ENCODE measurements around the gene CYP46A1.

The CYP46A1 gene

DNA sequence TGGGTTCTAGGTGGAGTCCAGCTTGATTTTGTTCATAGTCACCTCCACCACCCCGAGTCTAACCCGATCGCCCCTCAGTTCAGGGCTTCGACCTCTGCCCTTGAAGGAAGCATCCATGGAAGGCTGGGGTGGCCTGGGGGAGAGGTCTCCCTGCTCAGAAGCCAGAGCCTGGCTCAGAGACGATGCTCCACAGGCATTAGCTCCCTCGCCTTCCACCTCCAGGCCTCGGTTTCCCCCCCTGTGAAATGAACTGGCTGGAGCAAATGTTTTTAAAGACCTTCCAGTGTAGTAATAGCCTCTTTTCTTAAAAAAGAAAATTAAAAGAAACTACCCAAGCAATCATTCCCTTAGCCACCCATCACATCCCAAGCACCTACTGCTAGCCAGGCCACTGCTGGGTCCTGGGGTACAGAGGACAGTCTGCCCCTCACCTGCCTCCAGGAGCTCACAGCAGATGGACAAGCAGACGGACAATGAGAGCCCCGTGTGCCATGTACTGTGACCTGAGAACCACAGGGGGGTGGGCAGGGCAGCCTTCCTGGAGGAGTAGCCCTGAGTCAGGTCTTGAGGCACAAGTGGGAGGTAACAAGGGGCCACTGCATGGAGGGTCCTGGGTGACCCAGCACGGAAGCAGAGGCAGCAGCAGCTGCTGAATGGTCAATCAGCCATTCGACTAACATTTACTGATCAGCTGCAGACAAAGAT lies 66.8 kb downstream of the CYP46A1 start:
- H3K4me3 ChIP-seq (ENCODE audit: low read depth, low read length) = no peak overlapping the region
- TF ChIP-seq, protein P1, sequence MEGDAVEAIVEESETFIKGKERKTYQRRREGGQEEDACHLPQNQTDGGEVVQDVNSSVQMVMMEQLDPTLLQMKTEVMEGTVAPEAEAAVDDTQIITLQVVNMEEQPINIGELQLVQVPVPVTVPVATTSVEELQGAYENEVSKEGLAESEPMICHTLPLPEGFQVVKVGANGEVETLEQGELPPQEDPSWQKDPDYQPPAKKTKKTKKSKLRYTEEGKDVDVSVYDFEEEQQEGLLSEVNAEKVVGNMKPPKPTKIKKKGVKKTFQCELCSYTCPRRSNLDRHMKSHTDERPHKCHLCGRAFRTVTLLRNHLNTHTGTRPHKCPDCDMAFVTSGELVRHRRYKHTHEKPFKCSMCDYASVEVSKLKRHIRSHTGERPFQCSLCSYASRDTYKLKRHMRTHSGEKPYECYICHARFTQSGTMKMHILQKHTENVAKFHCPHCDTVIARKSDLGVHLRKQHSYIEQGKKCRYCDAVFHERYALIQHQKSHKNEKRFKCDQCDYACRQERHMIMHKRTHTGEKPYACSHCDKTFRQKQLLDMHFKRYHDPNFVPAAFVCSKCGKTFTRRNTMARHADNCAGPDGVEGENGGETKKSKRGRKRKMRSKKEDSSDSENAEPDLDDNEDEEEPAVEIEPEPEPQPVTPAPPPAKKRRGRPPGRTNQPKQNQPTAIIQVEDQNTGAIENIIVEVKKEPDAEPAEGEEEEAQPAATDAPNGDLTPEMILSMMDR (IDR thresholded peaks at IDR 0.05; ENCODE audit: low read depth, low read length) = no peak

DNA sequence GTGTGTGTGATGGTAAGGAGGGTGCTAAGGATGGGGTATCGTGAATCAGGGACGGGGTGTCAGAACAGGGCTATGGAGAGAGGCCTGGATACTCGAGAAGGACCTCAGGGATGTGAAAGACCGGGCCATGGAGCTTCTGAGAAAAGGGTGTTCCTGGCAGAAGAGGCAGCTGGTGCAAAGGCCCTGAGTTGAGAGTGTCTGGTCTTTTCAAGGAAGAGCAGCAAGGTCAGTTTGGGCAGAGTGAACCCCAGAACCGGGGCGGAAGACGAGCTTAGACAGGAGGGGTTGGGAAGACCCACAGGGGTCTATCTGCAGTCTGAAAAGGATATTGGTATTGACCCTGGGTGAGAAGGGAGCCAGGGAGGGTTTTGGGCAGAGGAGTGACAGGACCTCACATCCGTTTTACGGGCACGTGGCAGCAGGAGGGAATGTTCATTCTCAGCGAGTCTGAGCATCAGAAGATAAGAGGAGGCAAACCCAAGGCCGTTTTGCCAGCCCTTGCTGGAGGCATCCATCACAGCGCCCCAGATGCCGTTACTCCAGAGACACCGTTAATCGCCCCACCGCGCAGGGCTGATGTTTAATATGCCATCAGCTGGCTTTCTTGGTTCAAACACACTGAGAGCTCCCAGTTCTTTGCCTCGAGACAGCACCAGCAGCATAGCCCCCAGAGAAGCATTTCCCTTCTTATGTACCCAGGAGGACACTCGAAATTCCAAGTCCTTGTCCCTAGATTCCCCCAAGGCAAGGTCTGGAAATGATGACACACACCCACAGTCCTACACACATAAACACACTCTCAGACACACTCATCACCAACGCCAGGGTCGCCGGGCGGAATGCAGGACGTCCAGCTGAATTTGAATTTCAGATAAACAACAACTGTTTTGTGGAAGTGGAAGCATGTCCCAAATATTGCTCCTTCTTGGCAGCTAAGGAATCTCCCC lies 67.7 kb downstream of the CYP46A1 start:
- H3K4me3 ChIP-seq (ENCODE audit: low read depth, low read length) = no peak overlapping the region

DNA sequence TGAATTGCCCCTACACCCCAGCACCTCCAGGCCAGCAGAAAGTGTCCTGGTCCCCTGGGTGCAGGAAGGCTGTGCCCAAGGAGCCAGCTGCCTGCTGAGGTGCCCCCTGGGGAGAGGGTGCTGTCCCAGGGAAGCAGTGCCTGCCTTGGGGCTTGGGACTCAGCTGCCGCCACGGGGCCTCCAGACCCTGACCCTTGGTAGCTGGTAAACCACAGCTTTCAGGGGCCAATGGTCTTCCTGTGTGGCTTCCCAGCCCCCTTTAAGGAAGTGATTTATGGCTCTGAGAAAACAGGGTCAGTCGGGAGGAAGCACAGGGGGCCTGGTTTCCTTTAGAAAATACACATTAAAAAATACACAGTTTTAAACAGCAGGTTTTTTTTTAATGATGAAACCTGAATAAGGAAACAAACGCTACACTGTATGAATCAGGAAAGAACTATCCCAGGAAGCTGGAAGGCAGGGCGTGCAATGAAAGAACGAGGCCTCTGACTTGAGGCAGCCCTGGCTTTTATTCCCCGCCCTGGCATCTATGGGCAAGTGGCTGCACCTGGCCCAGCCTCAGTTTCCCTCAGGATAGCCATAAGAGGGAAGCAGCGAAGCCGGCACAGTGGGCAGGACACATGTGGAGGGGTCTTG lies 68.5 kb downstream of the CYP46A1 start:
- H3K4me3 ChIP-seq (ENCODE audit: low read depth, low read length) = peak overlapping the region; percentile 43
- TF ChIP-seq, protein P1 (IDR thresholded peaks at IDR 0.05; ENCODE audit: low read depth, low read length) = no peak

More for the DNA sequence above, 67.7 kb downstream of the CYP46A1 start:
- TF ChIP-seq, protein P1 (IDR thresholded peaks at IDR 0.05; ENCODE audit: low read depth, low read length) = no peak

DNA sequence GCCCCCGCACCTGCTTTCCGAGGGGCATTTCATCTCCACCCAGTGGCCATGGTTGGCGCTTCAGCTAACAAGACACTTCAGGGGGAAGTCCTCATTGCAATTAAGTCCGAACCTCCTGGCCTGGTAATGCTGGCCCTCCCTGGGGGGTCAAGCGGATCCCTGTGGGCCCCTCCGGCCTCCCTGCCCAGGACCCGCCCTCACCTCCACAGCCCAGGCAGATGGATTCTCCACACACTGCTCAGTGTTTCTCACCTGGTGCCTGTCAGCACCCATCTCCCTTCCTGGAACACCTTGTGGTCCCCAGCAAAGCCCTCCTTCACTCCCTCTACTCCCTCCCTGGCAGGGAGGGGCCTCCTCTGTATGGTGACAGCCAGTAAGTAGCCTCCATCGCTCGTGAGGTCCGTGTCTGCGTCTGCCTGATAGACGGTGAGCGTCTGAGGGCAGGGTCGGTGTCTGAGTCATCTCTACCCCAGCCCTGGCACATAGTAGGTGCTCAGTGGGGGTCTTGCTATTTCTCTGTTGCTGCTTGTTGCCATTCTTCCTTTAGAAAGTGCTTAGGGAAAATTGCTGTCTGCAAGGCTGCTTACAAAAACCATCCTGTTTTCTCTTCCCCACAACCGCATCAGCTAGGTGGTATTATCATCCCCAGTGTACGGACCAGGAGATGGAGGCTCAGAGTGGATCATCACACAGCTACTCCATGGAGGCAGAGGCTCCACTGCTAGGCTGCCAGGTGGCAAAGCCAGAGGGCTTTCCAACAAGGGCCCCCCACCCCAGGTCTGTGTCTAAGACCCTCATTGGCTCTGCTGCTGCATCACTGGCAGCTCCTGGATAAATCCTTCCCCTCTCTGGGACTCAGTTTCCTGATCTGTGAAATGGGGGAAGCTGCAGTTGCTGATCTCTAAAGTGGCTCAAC lies 69.4 kb downstream of the CYP46A1 start:
- no peak overlapping the region for H3K4me3 ChIP-seq (ENCODE audit: low read depth, low read length)
- TF ChIP-seq, protein P1 (IDR thresholded peaks at IDR 0.05; ENCODE audit: low read depth, low read length) = no peak

DNA sequence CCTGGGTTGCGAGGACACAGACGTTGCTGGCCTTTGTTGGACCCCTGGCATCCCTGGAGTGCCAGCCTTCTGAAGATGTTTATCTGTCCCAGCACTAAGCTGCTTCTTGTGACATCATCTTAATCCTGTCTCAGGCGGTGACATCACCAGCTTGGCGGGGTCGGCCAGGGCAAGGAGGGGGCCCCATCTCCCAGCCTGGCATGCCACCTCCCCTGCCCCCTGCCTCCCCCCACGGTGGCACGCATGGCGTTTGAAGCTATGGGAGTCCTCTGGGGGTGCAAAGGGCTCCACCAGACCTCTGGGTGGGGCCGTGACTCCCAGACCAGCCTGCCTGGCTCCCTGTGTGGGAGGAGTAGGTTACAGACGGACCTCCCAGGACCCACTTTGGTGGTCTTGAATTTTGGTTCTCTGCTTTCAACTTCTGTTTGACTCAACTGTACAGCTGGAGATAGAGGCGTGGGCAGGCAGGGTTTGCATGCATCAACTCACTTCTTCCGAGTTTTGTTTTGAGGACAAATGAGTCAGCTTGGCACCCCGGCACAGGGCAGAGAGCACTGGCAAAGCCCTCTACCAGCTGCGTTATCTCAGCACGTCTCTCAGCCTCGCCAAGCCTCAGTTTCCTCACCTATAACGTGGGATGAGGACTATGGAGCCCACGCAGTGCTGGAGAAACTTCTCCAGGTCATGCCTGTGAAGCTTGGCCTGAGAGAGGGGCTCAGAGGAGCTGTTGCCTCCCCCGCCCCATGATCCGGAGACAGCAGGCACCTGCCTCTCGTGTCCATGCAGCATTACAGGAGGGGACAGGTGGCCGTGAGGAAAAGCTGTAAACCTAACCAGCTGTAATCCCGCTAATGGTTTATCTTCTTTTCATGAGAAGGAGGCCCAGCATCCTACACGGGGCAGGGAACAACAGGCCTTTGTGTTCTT lies 70.3 kb downstream of the CYP46A1 start:
- TF ChIP-seq, protein P1 (IDR thresholded peaks at IDR 0.05; ENCODE audit: low read depth, low read length) = no peak
- no peak overlapping the region for H3K4me3 ChIP-seq (ENCODE audit: low read depth, low read length)

DNA sequence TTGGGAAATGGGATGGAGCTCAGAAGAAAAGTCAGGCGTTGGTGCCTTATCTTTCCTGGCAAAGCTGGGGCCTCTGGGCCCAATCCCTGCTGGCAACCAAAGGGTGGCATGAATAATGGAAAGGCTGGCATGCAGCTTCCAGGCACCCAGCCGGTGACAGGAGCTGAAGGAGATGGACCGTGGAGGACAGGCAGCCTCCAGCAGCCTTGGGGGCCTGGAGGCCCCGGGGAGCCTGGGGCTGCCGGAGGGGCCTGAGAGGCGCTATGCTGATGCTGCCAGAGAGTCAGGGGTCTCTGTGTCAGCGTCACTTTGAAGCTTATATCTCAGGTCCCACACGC lies 70.9 kb downstream of the CYP46A1 start:
- no peak overlapping the region for H3K4me3 ChIP-seq (ENCODE audit: low read depth, low read length)
- TF ChIP-seq, protein P1 (IDR thresholded peaks at IDR 0.05; ENCODE audit: low read depth, low read length) = no peak

Measured in WI38 (cell line).